DMS53 treated with DMSO at 0.1 percent for 48 hours (cell line): ENCODE data around the gene LSP1.

ENCODE experiments used
- DNase-seq: peaks from one replicate; lab custom pipeline; 2025; ENCODE audit not compliant: unreplicated experiment; lab: John Stamatoyannopoulos, UW

Gene LSP1

GRCh38 chr11:1836011-1836945 is 16.6 kb upstream of the LSP1 start:
- DNase-seq, result no peak

GRCh38 chr11:1837171-1838076 is 15.5 kb upstream of the LSP1 start:
- DNase-seq, result no peak

- DNase-seq, result no peak
Observed at GRCh38 chr11:1838077-1838425, 14.8 kb upstream of the LSP1 start.

DNA sequence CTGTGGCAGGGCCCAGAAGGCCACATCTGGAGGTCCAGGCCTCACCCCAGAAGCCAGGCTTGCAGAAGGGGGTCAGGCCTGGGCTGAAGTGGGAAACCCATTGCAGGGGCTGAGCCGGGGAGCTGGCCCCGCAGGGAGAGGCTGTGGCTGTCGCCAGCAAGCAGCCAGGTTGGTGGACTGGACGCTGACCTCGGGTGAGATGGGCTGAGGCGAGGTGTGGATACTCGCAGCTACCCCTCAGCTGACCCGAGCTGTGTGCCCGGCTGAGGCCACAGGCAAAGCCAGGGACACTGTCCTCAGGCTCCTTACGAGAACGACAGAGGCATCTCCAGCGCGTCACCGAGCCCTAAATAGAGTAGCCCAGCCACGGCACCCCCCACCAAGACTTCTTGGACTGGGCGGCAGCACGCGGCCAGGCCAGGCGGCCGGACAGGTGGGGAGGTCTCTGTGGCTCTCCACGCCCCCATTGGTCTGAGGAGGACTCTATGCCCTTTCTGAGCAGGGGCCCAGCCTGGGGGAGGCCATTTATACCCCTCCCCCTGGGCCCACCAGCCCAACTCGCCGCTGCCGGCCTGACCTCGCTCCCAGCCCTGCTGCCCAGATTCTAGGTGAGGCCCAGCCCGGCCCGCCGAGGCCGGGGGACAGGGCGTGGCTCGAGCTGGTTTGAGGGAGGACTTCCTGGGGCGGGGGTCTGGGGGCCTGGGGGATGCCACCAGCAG is 14.3 kb upstream of the LSP1 start, which contains the start of gene TNNI2:
TSS of gene TNNI2 (plus strand) at position 556 of the 719 bp plus-strand sequence. CDS start 716 bp downstream, outside the sequence.
- DNase-seq, result no peak

DNA sequence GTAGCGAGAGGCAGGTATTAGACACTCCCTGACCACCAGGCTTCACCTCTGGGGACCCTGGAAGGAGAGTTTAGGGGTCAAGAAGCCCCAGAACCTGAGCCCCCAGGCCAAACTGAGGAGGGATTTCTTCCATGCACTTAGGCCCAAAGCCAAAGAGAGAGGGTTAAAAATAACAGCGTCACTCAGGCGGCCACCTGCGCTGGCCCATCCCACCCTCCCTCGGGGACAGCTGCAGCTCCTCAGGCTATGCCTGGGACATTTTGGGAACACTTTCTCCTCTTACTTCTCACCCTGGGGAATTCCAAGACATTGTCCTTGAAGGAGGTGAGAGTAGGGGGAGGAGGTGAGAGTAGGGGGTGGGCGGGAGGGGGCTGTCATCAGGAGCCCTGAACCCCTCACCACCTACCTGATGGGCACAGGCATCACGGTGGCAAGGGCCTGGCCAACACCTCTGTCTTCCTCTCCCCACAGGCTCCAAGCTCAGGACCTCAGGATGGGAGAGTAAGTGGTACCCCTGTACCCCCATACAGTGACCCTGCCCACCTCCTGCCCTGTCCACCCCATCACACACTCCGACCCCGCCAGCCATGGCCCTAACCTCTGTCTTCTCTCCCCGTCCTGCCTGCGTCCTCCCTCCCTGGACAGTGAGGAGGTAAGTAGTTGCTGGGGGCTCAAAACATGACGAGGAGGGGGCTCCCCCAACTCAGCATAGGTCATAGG is 13.5 kb upstream of the LSP1 start:
- no peak for DNase-seq

DNA sequence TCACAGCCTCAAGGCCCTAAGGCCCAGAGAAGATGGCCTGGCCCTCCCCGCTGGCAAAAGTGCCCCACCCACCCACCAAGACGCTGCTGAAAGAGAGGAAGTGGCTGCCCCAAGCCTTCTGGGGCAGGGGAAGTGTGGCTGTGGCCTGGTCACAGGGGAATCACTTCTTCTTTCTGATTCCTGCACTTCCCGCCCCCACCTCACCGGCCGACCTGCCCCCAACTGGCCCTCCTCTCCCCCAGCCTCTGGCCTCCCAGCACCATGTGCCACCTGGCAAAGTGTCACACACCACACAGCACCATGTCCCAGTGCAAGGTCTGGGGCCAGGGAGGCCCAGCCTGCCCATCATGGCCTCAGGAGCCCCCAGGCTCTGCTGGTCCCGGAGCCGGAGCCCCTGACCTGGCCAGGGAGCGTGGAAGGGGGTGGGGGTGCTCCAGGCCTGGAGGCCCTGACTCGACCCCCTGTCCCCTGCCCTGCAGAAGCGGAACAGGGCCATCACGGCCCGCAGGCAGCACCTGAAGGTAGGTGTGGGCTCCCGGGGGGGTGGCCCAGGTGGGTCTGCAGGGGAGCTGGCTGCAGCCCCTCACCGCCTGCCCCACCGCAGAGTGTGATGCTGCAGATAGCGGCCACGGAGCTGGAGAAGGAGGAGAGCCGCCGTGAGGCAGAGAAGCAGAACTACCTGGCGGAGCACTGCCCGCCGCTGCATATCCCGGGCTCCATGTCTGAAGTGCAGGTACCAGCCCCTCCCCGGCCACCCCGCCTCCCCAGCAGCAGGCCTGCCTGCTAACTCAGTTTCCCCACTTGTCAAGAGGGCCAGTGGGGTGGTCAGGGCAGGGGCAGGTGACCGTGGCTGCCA is 12.7 kb upstream of the LSP1 start:
- no peak for DNase-seq

DNA sequence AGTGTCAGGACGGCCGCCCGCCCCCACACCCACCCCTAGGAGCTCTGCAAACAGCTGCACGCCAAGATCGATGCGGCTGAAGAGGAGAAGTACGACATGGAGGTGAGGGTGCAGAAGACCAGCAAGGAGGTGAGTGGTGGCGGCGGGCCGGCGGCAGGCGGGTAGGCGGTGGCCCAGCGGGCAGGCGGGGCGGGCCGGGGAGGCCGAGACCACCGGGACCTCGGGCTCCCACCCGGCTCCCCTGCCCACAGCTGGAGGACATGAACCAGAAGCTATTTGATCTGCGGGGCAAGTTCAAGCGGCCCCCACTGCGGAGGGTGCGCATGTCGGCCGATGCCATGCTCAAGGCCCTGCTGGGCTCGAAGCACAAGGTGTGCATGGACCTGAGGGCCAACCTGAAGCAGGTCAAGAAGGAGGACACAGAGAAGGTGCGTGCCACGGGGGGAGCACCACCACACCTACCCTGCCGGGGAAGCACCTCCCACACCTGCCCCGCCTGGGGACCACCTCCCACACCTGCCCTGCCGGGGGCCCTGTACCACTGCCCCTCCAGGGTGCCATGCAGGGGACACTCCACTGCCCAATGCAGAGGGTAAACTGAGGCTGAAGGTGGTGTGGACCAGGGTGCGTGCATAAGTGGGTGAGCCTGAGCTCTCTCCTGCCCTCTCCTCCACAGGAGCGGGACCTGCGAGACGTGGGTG is 12.0 kb upstream of the LSP1 start:
- DNase-seq, result no peak

DNA sequence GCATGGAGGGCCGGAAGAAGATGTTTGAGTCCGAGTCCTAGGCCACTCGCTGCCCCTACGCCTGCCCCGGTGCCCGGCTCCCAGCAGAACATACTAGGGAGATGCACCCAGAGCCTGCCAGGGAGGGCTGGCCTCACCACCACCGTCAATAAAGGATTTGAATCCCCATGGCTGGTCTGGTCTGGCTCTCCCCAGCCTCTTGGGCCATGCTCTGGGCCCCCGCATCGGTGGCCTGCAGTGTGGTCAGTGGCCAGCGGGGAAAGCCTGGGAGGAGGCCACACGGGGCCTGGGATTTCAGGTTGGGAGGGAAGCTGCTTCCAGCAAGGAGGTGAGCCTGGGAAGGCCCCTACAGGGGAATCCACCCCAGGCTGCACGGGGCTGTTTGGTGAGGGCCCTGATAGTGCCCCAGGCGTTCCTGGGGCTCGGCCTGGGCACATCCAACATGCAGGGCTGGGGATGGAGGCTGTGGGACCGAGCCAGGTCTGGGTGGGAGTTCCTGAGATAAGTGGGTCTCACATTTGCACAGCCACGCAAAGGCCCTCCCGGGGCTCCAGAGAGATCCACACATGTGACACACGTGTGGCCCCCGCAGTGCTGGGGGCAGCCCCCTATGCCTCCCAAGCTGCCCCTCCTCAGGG is 11.3 kb upstream of the LSP1 start:
- no peak for DNase-seq

- DNase-seq, result no peak
Observed at GRCh38 chr11:1842149-1843097, 10.5 kb upstream of the LSP1 start.

GRCh38 chr11:1843098-1843473 is 9.8 kb upstream of the LSP1 start:
- DNase-seq, result no peak

GRCh38 chr11:1843796-1844195 is 9.1 kb upstream of the LSP1 start:
- no peak for DNase-seq

GRCh38 chr11:1844221-1845094 is 8.4 kb upstream of the LSP1 start:
- DNase-seq, result no peak

DNA sequence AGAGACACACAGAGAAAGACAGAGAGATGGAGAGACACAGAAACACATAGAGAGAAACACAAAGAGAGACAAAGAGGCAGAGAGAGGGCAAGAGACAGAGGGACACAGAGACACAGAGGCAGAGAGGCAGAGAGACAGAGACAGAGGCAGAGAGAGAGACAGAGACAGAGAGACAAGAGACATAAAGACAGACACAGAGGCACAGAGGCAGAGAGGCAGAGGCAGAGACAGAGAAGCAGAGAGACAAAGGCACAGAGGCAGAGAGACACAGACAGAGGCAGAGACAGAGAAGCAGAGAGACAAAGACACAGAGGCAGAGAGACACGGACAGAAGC is 7.8 kb upstream of the LSP1 start:
- no peak for DNase-seq

GRCh38 chr11:1845561-1846452 is 7.1 kb upstream of the LSP1 start:
- DNase-seq, result no peak

DNA sequence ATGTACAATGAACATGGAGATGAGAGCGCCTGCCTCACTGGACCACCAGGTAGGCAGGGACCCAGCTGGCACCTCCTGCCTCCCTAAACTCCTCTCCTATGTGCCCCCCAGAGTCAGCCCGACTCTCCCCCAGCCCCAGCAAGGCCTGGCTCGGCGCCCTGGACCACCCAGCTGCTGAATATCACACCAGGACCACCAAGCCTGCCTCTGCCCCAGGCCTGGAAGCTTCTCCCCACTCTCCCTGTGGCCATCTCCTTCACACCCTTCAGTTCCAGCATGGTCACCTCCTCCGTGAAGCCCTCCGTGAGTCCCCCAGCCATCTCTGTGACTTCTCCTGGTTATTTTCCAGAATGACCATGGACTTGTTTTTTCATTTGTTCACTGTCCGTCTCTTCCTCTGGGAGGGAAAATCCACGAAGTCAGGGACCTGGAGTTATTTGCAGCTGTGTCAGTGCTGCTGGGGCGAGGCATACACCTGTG is 6.4 kb upstream of the LSP1 start:
- DNase-seq, result no peak
